Amniotic epithelial cell (primary cell): Measurements from ENCODE around the gene USH1G.
"Not testable (repeated sequence)": the region's sequence is repeated elsewhere in the genome, so short reads cannot be mapped to it uniquely, and the experiment has no call there.

Source experiments
- DNase-seq: peaks from one replicate; pipeline ENCODE4 v3.0.0-alpha.2; 2010; ENCODE audit warnings: low read depth

USH1G gene

DNA sequence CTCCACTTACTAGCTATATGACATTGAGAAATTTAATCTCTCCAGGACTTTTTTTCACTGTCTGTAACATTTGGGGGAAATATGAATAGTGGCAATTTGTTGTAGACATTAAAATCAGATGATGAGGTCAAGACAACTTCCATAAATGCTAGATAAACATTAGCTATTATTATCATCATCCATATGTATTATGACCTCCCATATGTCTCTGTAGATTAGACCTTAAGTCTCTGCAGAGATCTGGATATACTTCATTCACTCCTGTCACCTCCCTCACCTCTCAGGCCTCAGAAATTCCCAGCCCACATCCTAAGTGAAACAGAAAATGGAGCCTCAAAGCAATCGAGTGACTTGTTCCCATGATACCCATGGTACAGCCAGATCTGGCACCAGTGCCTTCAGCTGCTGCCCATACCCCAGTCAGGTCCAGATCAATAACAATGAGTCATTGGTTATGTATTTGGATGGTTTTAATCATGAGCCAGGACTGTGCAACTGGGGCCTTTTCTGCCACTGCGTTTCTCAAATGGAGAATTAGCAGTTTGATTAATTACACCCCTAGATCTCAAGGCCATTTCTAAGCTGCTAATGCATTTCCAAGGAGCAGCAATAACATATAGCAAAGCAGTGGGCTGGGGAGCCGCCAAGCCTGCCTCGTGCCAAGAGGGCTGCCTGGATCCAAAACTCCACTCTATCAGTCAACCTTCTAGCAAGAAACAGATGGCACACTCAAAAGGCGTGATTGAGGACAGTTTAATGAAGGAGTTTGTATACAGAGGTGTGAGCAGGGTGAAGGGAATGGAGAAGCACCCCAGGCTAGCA is 47.7 kb downstream of the USH1G start:
- DNase-seq, result no peak

DNA sequence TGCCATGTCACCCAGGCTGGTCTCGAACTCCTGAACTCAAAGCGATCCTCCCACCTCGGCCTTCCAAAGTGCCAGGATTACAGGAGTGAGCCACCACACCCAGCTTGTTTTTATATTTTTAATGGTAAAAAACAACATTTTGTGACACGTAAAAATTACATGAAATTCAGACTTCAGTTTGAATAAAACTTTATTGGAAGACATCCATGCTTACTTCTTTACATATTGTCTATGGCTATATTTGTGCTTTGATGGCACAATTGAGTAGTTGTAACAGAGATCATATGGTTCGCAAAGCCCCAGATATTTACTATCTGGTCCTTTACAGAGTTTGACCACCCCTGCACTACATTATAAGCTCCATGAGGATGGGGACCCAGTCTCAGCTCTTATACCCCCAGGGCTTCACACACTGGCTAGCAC is 48.4 kb downstream of the USH1G start:
- no peak for DNase-seq

DNA sequence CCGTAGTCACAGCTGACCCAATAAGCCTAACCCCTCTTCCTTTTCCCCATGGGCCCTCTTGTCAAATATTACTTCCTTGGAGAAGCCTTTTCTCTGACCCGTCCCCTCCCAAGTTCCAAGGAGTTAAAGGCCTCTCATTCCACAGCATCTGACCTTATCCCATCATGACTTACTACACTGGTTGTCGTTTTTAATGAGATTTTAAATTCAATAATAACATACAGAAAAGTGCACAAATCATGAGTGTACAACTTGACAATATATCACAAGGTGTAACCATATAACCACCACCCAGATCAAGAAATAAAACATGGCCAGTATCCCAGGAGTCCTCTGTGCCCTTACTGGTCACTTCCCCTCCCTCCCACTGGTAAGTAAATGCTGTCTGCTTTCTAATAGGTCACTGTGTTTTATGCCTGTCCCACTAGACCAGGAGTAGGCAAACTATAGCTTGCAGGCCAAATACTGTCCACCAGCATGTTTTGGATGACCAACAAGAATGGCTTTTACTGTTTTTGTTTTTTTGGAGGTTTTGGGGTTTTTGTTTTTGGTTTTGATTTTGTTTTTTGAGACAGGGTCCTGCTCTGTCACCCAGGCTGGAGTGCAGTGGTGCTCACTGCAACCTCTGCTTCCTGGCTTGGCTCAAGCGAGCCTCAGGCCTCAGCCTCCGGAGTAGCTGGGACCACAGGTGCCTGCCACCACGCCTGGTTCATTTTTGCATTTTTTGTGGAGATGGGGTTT is 49.0 kb downstream of the USH1G start:
- DNase-seq, result no peak

DNA sequence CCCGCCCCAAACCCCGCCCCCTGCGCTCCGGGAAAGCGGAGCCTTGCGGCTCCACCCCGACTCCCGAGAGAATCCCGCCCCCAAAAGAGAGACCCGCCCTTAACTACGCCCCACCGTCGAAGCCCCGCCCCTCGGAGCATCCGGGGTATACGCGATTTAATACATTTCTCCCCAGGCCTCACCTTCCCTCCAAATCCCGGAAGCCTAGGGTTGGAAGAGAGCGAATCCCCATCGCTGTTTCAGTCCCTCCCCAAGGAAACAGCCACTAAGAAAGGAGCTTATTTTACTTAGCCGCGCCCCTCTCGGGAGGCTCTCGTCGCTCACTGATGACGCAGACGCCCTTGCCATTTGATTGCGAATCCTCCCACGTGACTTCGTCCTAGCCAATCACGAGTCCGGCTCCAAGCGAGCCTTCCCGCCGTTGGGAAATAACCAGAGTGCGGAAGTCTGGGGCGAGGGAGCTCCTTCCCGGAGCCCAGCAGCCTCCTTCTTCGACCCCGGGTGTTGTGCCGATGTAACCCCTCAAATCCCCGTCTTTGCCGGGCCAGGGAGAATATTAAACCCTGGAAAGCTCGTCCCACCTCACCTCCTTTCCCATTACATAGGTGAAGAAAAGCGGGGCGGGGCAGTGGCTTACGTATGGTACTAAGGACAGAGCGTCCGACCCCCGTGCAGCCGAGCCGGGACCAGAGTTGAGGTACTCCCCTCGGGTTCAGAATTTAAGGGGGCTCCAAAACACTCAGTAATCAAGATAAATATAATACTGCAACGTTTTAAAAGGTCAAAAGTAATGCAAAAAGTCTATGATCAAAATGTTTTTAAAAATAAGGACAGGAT is 49.8 kb downstream of the USH1G start:
- DNase-seq, result peak; percentile 100

DNA sequence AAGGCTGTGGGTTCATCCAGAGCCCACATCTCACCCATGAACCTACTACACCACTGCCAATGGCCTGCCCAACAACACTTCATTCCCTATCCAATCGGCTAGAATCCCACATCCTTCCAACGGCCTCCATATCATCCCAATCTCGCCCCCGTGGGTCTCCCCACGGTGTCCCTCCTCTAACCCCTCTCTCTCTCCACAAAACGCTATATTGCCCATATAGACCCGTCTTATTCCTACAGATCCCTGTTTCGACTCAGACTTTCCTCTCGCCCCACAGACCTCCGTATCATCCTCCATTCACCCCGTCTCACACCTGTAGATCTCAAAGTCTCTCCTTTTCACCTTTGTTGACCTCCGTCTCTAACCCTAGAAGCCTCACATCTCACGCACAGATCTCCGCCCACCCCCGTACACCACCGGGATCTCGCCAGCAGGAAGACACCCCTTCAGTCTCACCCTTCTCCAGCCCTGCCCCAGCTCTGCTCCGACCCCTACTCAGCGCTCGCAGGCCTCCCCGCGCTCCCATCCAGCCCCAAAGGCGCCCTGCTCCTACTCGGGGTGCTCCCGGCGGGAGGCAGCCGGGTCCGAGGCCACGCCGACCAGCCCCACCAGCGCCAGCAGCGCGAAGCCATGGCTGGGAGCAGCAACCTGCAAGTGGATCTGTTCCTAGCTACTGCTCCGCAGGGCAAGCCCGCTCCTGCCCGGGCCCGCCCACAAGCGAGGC is 50.6 kb downstream of the USH1G start, which contains the start of gene FDXR:
TSS of gene FDXR (minus strand) at position 682 of the 724 bp plus-strand sequence. CDS start at position 632, 50 bp downstream.
- no peak for DNase-seq

DNA sequence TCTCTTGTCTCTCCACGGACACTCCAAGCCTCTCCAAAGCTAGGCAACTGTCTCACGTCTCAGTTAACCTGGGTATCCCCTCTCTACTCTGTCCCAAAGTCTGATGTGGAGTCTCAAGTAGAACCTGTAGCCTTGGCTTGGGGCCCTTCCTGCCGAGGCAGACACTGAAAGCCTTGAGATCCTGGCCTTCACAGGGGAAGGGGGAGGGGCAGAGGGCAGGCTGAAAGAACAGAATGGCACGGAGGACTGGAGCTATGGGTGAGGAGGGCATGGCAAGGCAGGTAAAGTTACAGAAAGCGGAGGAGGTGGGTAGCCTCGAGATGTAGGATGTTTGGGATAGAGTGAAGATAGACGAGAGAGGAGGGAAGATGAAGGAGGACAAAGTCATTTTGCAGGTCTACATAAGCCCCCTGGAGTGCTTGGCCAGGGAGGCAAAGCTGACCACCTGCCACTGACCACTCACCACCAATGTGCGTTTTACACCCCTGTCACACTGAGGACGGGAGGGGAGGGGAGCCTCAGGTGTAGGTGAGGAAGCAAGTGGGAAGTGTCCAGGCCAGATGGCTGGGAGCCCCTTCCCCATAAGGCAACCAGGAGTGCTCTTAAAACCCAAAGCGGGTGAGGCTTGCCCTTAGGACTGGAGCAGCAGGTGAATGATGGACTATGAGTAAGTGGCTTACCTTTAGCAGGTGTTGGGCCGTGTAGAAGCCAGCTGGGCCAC is 51.5 kb downstream of the USH1G start:
- no peak for DNase-seq

DNA sequence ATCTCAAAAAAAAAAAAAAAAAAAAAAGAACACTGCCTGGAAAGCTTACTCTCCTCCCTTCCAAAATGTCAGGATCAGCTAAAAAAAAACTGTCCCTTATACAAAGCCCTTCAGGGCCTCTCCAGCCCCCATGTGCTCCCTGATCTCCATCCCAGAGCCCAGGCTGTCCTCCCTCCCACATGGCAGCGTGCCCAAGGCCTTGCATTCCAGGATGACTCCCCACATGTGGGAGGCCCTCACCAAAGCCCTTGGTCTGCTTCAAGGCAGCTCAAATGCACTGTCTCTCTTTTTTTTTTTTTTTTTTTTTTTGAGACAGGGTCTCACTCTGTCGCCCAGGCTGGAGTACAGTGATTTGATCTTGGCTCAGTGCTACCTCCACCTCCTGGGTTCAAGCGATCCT is 52.5 kb downstream of the USH1G start:
- DNase-seq, result peak; percentile 92

DNA sequence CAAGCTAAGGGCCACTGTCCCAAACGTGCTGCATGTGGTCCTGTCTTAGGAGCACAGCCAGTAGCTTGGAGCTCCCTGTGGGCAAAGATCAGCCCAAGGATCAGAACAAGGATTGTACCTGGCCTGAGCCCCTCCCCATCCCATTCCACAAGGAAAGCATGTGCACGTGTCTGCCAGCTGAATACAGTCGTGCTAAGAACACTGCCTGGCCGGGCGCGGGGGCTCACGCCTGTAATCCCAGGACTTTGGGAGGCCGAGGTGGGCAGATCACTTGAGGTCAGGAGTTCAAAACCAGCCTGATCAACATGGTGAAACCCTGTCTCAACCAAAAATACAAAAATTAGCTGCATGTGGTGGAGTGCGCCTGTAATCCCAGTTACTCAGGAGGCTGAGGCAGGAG is 53.0 kb downstream of the USH1G start:
- not testable (repeated sequence) for DNase-seq

DNA sequence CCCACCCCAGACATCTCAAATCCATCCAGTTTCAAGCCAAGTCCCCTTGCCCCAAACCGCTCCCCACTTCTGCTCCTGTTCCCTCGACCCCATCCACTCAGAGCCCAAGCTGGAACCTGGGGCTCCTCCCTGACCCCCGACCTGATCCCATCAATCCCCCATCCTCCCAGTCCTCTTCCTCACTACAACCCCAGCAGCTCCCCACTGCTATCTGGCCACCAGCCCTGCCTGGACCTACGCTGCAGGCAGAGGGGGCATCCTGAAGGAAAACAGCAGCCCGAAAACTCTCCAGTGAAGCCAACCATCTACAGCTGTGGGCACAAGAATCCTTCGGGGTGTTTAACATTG is 54.2 kb downstream of the USH1G start:
- DNase-seq, result no peak

DNA sequence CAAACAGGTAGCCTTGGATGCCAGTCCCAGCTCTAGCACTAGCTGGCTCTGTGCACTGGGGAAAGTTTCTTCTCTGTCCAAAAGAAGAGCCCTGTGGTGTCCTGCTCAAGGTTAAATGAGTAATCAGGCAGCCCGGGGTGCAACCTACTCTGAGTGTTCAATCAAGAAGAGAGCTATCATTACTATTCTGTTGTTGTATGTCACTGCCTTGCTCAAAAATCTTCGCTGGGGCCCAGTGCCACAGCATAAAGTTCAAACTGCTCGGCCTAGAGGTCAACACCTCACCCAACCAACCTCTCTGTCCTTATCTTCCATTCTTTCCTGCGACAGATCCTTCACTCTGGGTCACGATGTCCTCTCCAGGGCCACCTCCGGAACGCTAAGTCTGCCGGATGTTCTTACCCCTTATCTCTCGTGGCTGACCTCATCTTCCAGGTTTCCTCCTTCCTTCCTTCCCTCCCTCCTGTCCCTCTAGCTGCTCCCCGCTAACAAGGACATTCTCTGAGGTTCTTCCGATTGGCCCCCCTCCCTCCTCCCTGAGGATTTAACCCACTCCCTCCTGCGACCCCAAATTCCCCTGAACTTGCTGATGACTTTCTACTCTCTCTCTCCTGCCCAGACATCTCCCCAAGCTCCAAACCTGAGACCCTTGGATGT is 54.7 kb downstream of the USH1G start:
- peak; percentile 46 for DNase-seq

DNA sequence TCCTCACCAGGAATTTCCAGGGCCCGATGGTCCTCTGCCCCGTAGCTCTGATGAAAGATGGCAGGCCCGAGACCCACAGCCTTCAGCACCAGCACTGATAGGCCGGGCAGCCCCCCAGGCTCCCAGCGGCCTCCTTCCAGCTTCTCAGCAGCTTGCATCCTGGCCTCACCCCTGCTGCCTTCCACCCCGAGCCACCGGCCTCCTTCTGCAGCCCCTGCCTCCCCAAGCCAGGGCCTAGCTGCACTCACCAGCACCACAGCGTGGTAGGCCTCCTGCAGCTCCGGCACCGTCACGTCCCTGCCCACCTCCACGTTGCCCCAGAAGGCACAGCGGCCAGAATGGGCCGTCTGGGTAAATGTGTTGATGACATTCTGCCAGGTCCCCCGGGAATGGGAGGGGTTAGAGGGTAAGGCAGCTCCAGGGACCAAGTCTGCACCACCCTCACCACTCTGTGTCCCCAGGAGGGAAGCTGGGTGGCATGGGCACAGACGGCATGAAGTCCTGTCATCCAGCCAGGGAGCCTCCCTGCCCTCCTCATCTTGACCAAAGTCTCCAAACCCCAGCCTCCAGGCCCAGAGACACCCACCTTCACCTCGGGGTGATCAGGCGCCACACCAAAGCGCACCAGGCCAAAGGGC is 56.7 kb downstream of the USH1G start:
- DNase-seq, result no peak
